Endothelial cell of umbilical vein (primary cell): Measurements from ENCODE around the gene NIN. TPM values are rescaled to one million over a fixed set of nuclear protein-coding genes. Genes with fewer than 3 reads are reported as not detected.

ENCODE experiments used
- BruUV-seq: library from RNA; stranded (reverse); fragments of 400-500 nt; replicated peaks from 2 replicates; lab custom pipeline; 2021; lab: Mats Ljungman, UMichigan
- CTCF ChIA-PET: fragments of 300-600, 350-600 bp; sonication (Branson Sonifier 250); formaldehyde crosslinking; loops from one replicate; lab custom pipeline; 2021; ENCODE audit warnings: antibody characterized with exemption, inconsistent platforms; lab: Charles Lee
- POLR2A ChIA-PET: fragments of 300-600, 350-600 bp; sonication (Branson Sonifier 250); formaldehyde crosslinking; loops from one replicate; lab custom pipeline; 2021; ENCODE audit warnings: antibody characterized with exemption, inconsistent platforms; lab: Charles Lee
- DNase-seq: peaks from one replicate; pipeline ENCODE4 v3.0.0-alpha.2; 2011; ENCODE audit warnings: low read depth, low spot score
- FAIRE-seq: peaks from 2 replicates; lab custom pipeline; 2011; peaks lifted over from hg19 to GRCh38; lab: Jason Lieb, UNC
- H2AFZ ChIP-seq: 2 replicates; pipeline ENCODE4 v1.6.0; 2012; ENCODE audit warnings: low read depth, low read length, control low read depth, inconsistent platforms
- H3K27ac ChIP-seq: 2 replicates; pipeline ENCODE4 v1.5.1; 2011; ENCODE audit warnings: low read depth, mild to moderate bottlenecking, control low read depth, low read length, moderate library complexity; ENCODE audit not compliant: insufficient read depth
- H3K27me3 ChIP-seq, 2 experiments: 2 replicates each; pipeline versions ENCODE4 v1.6.0 to v1.6.1; 2011; ENCODE audit warnings: low read length in 2 of 2, mixed read lengths in 1 of 2; ENCODE audit not compliant: control insufficient read depth in 2 of 2, insufficient read depth in 2 of 2
- H3K36me3 ChIP-seq, 2 experiments: 2 replicates in 1 of 2; 3 replicates in 1 of 2; pipeline ENCODE4 v1.5.1; 2011; ENCODE audit warnings: low read length in 2 of 2, mild to moderate bottlenecking in 1 of 2, moderate library complexity in 1 of 2; ENCODE audit not compliant: control insufficient read depth in 2 of 2, insufficient read depth in 2 of 2; ENCODE audit errors: extremely low read depth in 1 of 2
- H3K4me1 ChIP-seq: 3 replicates; pipeline ENCODE4 v1.5.1; 2011; ENCODE audit warnings: mild to moderate bottlenecking, low read length; ENCODE audit not compliant: control insufficient read depth, insufficient read depth; ENCODE audit errors: extremely low read depth
- H3K4me2 ChIP-seq: 2 replicates; pipeline ENCODE4 v1.6.1; 2011; ENCODE audit warnings: low read length, control low read depth, mixed read lengths; ENCODE audit not compliant: insufficient read depth
- H3K4me3 ChIP-seq, 3 experiments: fragments of 200-600 bp in 1 of 3; sonication (generic), shearing (Covaris generic) in 1 of 3; replicated peaks in 1 of 3; 2 replicates each; pipeline ENCODE4 v1.5.1; 2011 to 2016; ENCODE audit warnings: control low read depth in 3 of 3, low read length in 3 of 3, mild to moderate bottlenecking in 2 of 3, inconsistent platforms in 1 of 3, low read depth in 1 of 3, moderate library complexity in 1 of 3; ENCODE audit not compliant: insufficient read depth in 1 of 3
- H3K79me2 ChIP-seq: 2 replicates; pipeline ENCODE4 v1.6.0; 2012; ENCODE audit warnings: low read length, inconsistent platforms; ENCODE audit not compliant: control insufficient read depth, insufficient read depth
- H3K9ac ChIP-seq: replicated peaks from 2 replicates; pipeline ENCODE3; 2011; ENCODE audit warnings: low read length, control low read depth; ENCODE audit not compliant: insufficient read depth; ENCODE audit errors: extremely low read depth
- H3K9me1 ChIP-seq: replicated peaks from 3 replicates; pipeline ENCODE4 v1.6.0; 2011; ENCODE audit warnings: mild to moderate bottlenecking, low read length; ENCODE audit not compliant: control insufficient read depth, insufficient read depth; ENCODE audit errors: extremely low read depth
- H3K9me3 ChIP-seq: replicated peaks from 2 replicates; pipeline ENCODE4 v1.5.1; 2012; ENCODE audit warnings: low read length, inconsistent platforms; ENCODE audit not compliant: control insufficient read depth, insufficient read depth
- H4K20me1 ChIP-seq: replicated peaks from 2 replicates; pipeline ENCODE3; 2011; ENCODE audit warnings: mild to moderate bottlenecking, low read length; ENCODE audit not compliant: control insufficient read depth, insufficient read depth; ENCODE audit errors: extremely low read depth
- CTCF ChIP-seq, 2 donors: IDR thresholded peaks; 1 replicate in 1 of 2; 2 replicates in 1 of 2; pipeline ENCODE4 v1.5.1; 2011; ENCODE audit warnings: low read length in 2 of 2, mild to moderate bottlenecking in 2 of 2, moderate library complexity in 2 of 2, control low read depth in 1 of 2, inconsistent platforms in 1 of 2, low read depth in 1 of 2; ENCODE audit not compliant: insufficient read depth in 1 of 2; ENCODE audit errors: extremely low read depth in 1 of 2
- EZH2 ChIP-seq: IDR thresholded peaks from 2 replicates; pipeline ENCODE4 v1.6.1; 2012; ENCODE audit warnings: borderline replicate concordance, low read depth, mild to moderate bottlenecking, moderate library complexity, low read length, inconsistent platforms; ENCODE audit not compliant: severe bottlenecking
- FOS ChIP-seq: IDR thresholded peaks from 2 replicates; pipeline ENCODE4 v1.6.1; 2011; ENCODE audit warnings: mild to moderate bottlenecking, low read length, moderate library complexity, borderline replicate concordance; ENCODE audit not compliant: insufficient read depth
- GATA2 ChIP-seq: IDR thresholded peaks from 2 replicates; pipeline ENCODE4 v1.7.0; 2011; ENCODE audit warnings: low read depth, mild to moderate bottlenecking, moderate library complexity, mixed read lengths, low read length; ENCODE audit not compliant: insufficient read length, insufficient read depth
- JUN ChIP-seq: IDR thresholded peaks from 2 replicates; pipeline ENCODE4 v1.6.1; 2011; ENCODE audit warnings: borderline replicate concordance, low read depth; ENCODE audit not compliant: insufficient read length, insufficient read depth
- MYC ChIP-seq: IDR thresholded peaks from one replicate; pipeline ENCODE4 v1.6.1; 2011; ENCODE audit warnings: mild to moderate bottlenecking, low read depth, low read length
- POLR2A ChIP-seq: IDR thresholded peaks from 2 replicates; pipeline ENCODE4 v1.6.1; 2012; ENCODE audit warnings: low read depth, mild to moderate bottlenecking, control low read depth, low read length
- POLR2AphosphoS5 ChIP-seq: IDR thresholded peaks from 2 replicates; pipeline ENCODE4 v1.6.1; 2012; ENCODE audit warnings: low read depth, mild to moderate bottlenecking, control low read depth, low read length, moderate library complexity; ENCODE audit not compliant: insufficient read depth
- dilution Hi-C: fragments of 300-500 bp; cut with MboI; formaldehyde crosslinking; loops from one replicate; pipeline ENCODE4 v1.15.0; 2019; ENCODE audit warnings: low sequenced_read_pairs; ENCODE audit not compliant: extremely low pct_ligation_motif_present
- intact Hi-C: fragments of 100-400 bp; cut with micrococcal nuclease; formaldehyde crosslinking; loops from one replicate; pipeline ENCODE4 v1.10.0; 2022
- polyA plus RNA-seq, 4 experiments: library from polyadenylated mRNA; depleted of rRNA in 3 of 4; stranded (reverse) in 3 of 4; unstranded in 1 of 4; fragments of >200 nt; gene quantifications; 2 replicates each; pipeline versions ENCODE4 v1.2.1 to v1.2.3, GENCODE V29; 2011 to 2012; ENCODE audit warnings: missing spikeins in 1 of 4
- total RNA-seq: library from RNA; stranded (reverse); gene quantifications from 2 replicates; pipeline ENCODE4 v1.2.3, GENCODE V29; 2021
- TF ChIP-seq, protein P1 (sequence below): IDR thresholded peaks from 2 replicates; pipeline ENCODE4 v1.6.1; 2011; ENCODE audit not compliant: insufficient read depth, insufficient read length

NIN gene
- total and polyA plus RNA-seq, 2 donors (not counting 3 experiments of a cell fraction or from before 2014, with no cell fraction given) = 7.1 to 76.3 TPM

DNA sequence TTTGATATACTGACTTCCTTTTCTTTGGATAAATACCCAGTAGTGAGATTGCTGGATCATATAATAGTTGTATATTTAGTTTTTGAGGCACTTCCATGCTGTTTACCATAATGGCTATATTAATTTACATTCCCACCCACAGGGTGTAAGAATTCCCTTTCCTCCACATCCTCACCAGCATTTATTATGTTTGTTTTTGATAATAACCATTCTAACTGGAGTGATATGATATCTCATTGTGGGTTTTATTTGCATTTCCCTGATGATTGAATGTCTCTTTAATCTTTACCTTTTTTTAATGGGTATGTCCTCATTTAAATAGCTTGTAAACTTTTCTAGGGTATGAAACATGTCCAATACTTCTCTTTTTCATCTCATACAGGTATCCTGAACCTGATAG is 151.3 kb downstream of the NIN start:
- FAIRE-seq (no peak), DNase-seq (no peak)
- Histone ChIP-seq H3K4me1 (peaks cover 24% of the 10 kb centered on the region), H3K27ac (no peak overlapping the region), H3K79me2 (no peaks in the 10 kb centered on the region), H2AFZ (no peak overlapping the region), H3K4me3 (no peak overlapping the region), H3K36me3 (no peaks in the 10 kb centered on the region), H4K20me1 (no peaks in the 10 kb centered on the region), H3K9me3 (no peaks in the 10 kb centered on the region), H3K9me1 (no peaks in the 10 kb centered on the region), H3K4me2 (no peak overlapping the region), H3K9ac (no peak overlapping the region), H3K27me3 (no peaks in the 10 kb centered on the region)
- no TSS peak for BruUV-seq
- intact Hi-C loops = no loop called here
- ChIA-PET POLR2A (no interaction called here), CTCF (no interaction called here)
- dilution Hi-C loops = no loop called here
- TF ChIP-seq CTCF (IDR thresholded peaks at IDR 0.05; ENCODE audit: extremely low read depth in 1 of 2, insufficient read depth in 1 of 2, low read depth in 1 of 2, low read length in 2 of 2) (no peak), GATA2 (no peak), POLR2A (no peak), POLR2AphosphoS5 (no peak), FOS (no peak), MYC (no peak), JUN (no peak), EZH2 (no peak)
- TF ChIP-seq, protein P1, sequence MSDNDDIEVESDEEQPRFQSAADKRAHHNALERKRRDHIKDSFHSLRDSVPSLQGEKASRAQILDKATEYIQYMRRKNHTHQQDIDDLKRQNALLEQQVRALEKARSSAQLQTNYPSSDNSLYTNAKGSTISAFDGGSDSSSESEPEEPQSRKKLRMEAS = no peak
